ENCODE results near the gene TOR2A. TPM values are rescaled to one million over a fixed set of nuclear protein-coding genes. Genes with fewer than 3 reads are reported as not detected.

Gene TOR2A
- polyA plus RNA-seq, 3 donors, result 17.6 to 19.8 (median 18.6) TPM

- no peak for DNase-seq
Observed at GRCh38 chr9:127722055-127722745, 12.9 kb downstream of the TOR2A start.

GRCh38 chr9:127721391-127721821, 13.7 kb downstream of the TOR2A start:
- DNase-seq, result no peak

GRCh38 chr9:127720865-127721227, 14.2 kb downstream of the TOR2A start:
- no peak for DNase-seq

- no peak for DNase-seq
Observed at GRCh38 chr9:127720031-127720864, 14.8 kb downstream of the TOR2A start.

- DNase-seq, result no peak
Observed at GRCh38 chr9:127717766-127718165, 17.3 kb downstream of the TOR2A start.

- DNase-seq, result no peak
Observed at GRCh38 chr9:127716412-127716811, 18.7 kb downstream of the TOR2A start.

- DNase-seq, result peak; percentile 96
Observed at GRCh38 chr9:127715470-127716337, 19.4 kb downstream of the TOR2A start, which contains the start of the genes PTRH1 and TTC16. TSS of gene PTRH1 (minus strand) at chr9:127715663. CDS start at chr9:127715639, 24 bp downstream. TSS of gene TTC16 (plus strand) at chr9:127716079. CDS start at chr9:127716146, 67 bp downstream.

GRCh38 chr9:127714951-127715469, 20.1 kb downstream of the TOR2A start:
- no peak for DNase-seq

- no peak for DNase-seq
Observed at GRCh38 chr9:127714020-127714750, 20.9 kb downstream of the TOR2A start.

- DNase-seq, result no peak
Observed at GRCh38 chr9:127712867-127713266, 22.2 kb downstream of the TOR2A start.

- DNase-seq, result no peak
Observed at GRCh38 chr9:127712371-127712770, 22.7 kb downstream of the TOR2A start.

GRCh38 chr9:127711831-127712274, 23.2 kb downstream of the TOR2A start:
- DNase-seq, result no peak

GRCh38 chr9:127711226-127711701, 23.8 kb downstream of the TOR2A start:
- DNase-seq, result no peak

- no peak for DNase-seq
Observed at GRCh38 chr9:127710204-127710783, 24.8 kb downstream of the TOR2A start.

- no peak for DNase-seq
Observed at GRCh38 chr9:127708952-127709587, 26.0 kb downstream of the TOR2A start.

- no peak for DNase-seq
Observed at GRCh38 chr9:127707766-127708165, 27.3 kb downstream of the TOR2A start.

- DNase-seq, result no peak
Observed at GRCh38 chr9:127706836-127707241, 28.3 kb downstream of the TOR2A start, which contains the start of gene CFAP157. TSS of gene CFAP157 (plus strand) at chr9:127706988. CDS start at chr9:127707032, 44 bp downstream.

- no peak for DNase-seq
Observed at GRCh38 chr9:127705577-127706379, 29.3 kb downstream of the TOR2A start.
